T-cell (primary cell): ENCODE data around the gene IL6. TPM values are rescaled to one million over a fixed set of nuclear protein-coding genes. Genes with fewer than 3 reads are reported as not detected.
"Not testable (repeated sequence)": the region's sequence is repeated elsewhere in the genome, so short reads cannot be mapped to it uniquely, and the experiment has no call there.

ENCODE experiments used
- ATAC-seq, 4 experiments: fragments of 200-7000 bp in 3 of 4; fragments of 150-1000 bp in 1 of 4; cut with Tn5 transposase; replicated peaks in 1 of 4; 1 replicate in 3 of 4; 2 replicates in 1 of 4; pipeline ENCODE4 v1.10.0; 2021; ENCODE audit warnings: moderate library complexity in 3 of 4, mild to moderate bottlenecking in 2 of 4, moderate number of reproducible peaks in 1 of 4
- CTCF ChIA-PET, 2 donors: fragments of 300-600 bp; sonication (Branson Sonifier 250); formaldehyde crosslinking; loops; one replicate each; lab custom pipeline; 2022; ENCODE audit warnings: antibody characterized with exemption in 2 of 2; lab: Charles Lee
- POLR2A ChIA-PET, 2 donors: fragments of 300-600 bp; sonication (Branson Sonifier 250); formaldehyde crosslinking; loops; one replicate each; lab custom pipeline; 2022; ENCODE audit warnings: antibody characterized with exemption in 2 of 2; lab: Charles Lee
- DNase-seq, 35 experiments: peaks; one replicate each; pipeline versions ENCODE4 v3.0.0 to v3.0.0-alpha.2; 2013 to 2023
- H3K27ac ChIP-seq: one replicate; pipeline ENCODE4 v1.5.1; 2013; ENCODE audit warnings: low read length
- H3K27me3 ChIP-seq, 2 experiments: replicated peaks in 1 of 2; 1 replicate in 1 of 2; 2 replicates in 1 of 2; pipeline versions ENCODE4 v1.6.1 to v1.7.0; 2013; ENCODE audit warnings: low read length in 1 of 2, mixed read lengths in 1 of 2; ENCODE audit not compliant: control insufficient read depth in 2 of 2, insufficient read depth in 2 of 2; ENCODE audit errors: extremely low read depth in 1 of 2
- H3K36me3 ChIP-seq, 2 donors: 1 replicate in 1 of 2; 2 replicates in 1 of 2; pipeline versions ENCODE4 v1.6.1 to v1.7.0; 2013; ENCODE audit warnings: low read length in 1 of 2; ENCODE audit not compliant: control insufficient read depth in 2 of 2, insufficient read depth in 1 of 2; ENCODE audit errors: extremely low read depth in 1 of 2
- H3K4me1 ChIP-seq, 2 experiments: 1 replicate in 1 of 2; 2 replicates in 1 of 2; pipeline versions ENCODE4 v1.6.1 to v1.7.0; 2013; ENCODE audit warnings: low read length in 2 of 2, mixed read lengths in 1 of 2; ENCODE audit not compliant: insufficient read depth in 2 of 2, control insufficient read depth in 1 of 2; ENCODE audit errors: extremely low read depth in 1 of 2
- H3K4me3 ChIP-seq, 2 donors: 1 replicate in 1 of 2; 2 replicates in 1 of 2; pipeline versions ENCODE4 v1.5.1 to v1.7.0; 2013; ENCODE audit warnings: mild to moderate bottlenecking in 2 of 2, low read length in 1 of 2, moderate library complexity in 1 of 2; ENCODE audit not compliant: control insufficient read depth in 1 of 2; ENCODE audit errors: extremely low read depth in 1 of 2
- H3K9me3 ChIP-seq: 2 replicates; pipeline ENCODE4 v1.7.0; 2013
- H3K27ac Mint-ChIP-seq, 2 donors: one replicate each; pipeline ENCODE4 v1.8.0; 2020 to 2021; ENCODE audit warnings: mild to moderate bottlenecking in 2 of 2, mixed read lengths in 2 of 2
- H3K27me3 Mint-ChIP-seq, 2 donors: one replicate each; pipeline ENCODE4 v1.8.0; 2021 to 2022; ENCODE audit warnings: mixed read lengths in 2 of 2
- H3K36me3 Mint-ChIP-seq: one replicate; pipeline ENCODE4 v1.8.0; 2021; ENCODE audit warnings: mixed read lengths
- H3K4me1 Mint-ChIP-seq, 3 donors: one replicate each; pipeline ENCODE4 v1.8.0; 2020 to 2022; ENCODE audit warnings: mixed read lengths in 3 of 3, mild to moderate bottlenecking in 1 of 3
- H3K4me3 Mint-ChIP-seq, 3 donors: one replicate each; pipeline ENCODE4 v1.8.0; 2020 to 2022; ENCODE audit warnings: mild to moderate bottlenecking in 3 of 3, mixed read lengths in 3 of 3, moderate library complexity in 3 of 3
- H3K9me3 Mint-ChIP-seq, 3 donors: one replicate each; pipeline ENCODE4 v1.8.0; 2020 to 2022; ENCODE audit warnings: mixed read lengths in 3 of 3
- WGBS: methylation state at CpG from one replicate; pipeline ENCODE4 v1.1.5; 2013; ENCODE audit warnings: missing lambda C conversion rate; ENCODE audit not compliant: insufficient coverage; 5-methylcytosine and 5-hydroxymethylcytosine counted together
- total RNA-seq, 35 experiments: library from RNA in 6 of 35; stranded (reverse) in 6 of 35; fragments of 120-200 nt in 1 of 35; gene quantifications; one replicate each; pipeline versions ENCODE4 v1.2.1 to v1.2.4 and lab custom pipeline; 2013 to 2026

Gene IL6
- total RNA-seq, 5 donors from 2014 or later (not counting 1 experiment from before 2014, with no cell fraction given) = 0.68 to 1.2 TPM; not detected in 3

GRCh38 chr7:22681852-22682657, 44.9 kb upstream of the IL6 start:
- ATAC-seq = no peak
- Histone ChIP-seq H3K27ac (no peak overlapping the region), H3K9me3 (no peaks in the 10 kb centered on the region), H3K27me3 (no peaks in the 10 kb centered on the region), H3K4me3 (no peak overlapping the region), H3K4me1 (peaks cover 14 to 16% of the 10 kb centered on the region in 2 experiments), H3K36me3 (no peaks in the 10 kb centered on the region)
- WGBS = 67% methylated on average over 1 of the region's 4 CpGs
- ChIA-PET POLR2A (interaction anchor here (0.6 to 0.7 kb wide), 2 partner anchors 68 to 327 kb away, joined by 4 to 6 read pairs; no protein-coding TSS in a partner anchor), CTCF (no interaction called here)
- no peak for DNase-seq
- peaks cover 2 to 6% of the 10 kb centered on the region in 2 donors for H3K27me3 Mint-ChIP-seq
- H3K9me3 Mint-ChIP-seq = no peaks in the 10 kb centered on the region
- H3K27ac Mint-ChIP-seq = no peak overlapping the region
- H3K36me3 Mint-ChIP-seq = no peaks in the 10 kb centered on the region
- H3K4me1 Mint-ChIP-seq = peaks cover 22 to 39% (median 37%) of the 10 kb centered on the region in 3 donors
- H3K4me3 Mint-ChIP-seq = no peak overlapping the region

GRCh38 chr7:22683379-22683778, 43.6 kb upstream of the IL6 start:
- Histone ChIP-seq H3K27ac (no peak overlapping the region), H3K4me3 (no peak overlapping the region), H3K27me3 (no peaks in the 10 kb centered on the region), H3K9me3 (no peaks in the 10 kb centered on the region), H3K4me1 (peaks cover 7% of the 10 kb centered on the region in 2 experiments), H3K36me3 (no peaks in the 10 kb centered on the region)
- WGBS = 82% methylated on average over 2 of the region's 2 CpGs
- Mint-ChIP-seq H3K4me3 (no peak overlapping the region), H3K27me3 (peaks cover 2 to 6% of the 10 kb centered on the region in 2 donors), H3K36me3 (no peaks in the 10 kb centered on the region), H3K27ac (no peak overlapping the region), H3K9me3 (no peaks in the 10 kb centered on the region), H3K4me1 (peaks cover 10 to 26% (median 24%) of the 10 kb centered on the region in 3 donors)
- ChIA-PET CTCF (no interaction called here), POLR2A (no interaction called here)
- DNase-seq = no peak
- ATAC-seq = no peak

DNA sequence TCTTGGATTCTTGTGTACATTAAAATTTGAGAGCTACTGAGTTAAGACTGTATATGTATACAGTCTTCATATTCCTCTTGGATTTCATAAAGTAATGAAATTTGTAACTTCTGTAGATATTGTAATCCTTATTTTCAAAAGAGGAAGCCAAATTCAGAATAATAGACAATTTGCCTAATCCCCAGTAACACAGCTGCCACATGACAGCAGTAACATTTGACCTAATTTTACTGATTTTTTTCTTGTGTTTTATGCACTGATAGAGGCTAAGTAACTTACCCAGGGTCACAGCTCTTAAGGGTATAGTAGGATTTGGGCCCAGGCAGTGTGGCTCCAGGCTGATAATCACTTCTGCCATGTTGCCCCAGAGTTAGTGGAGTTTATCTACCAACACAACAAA, 40.4 kb upstream of the IL6 start:
- Histone ChIP-seq H3K4me1 (no peaks in the 10 kb centered on the region), H3K9me3 (no peaks in the 10 kb centered on the region), H3K27ac (no peak overlapping the region), H3K36me3 (no peaks in the 10 kb centered on the region), H3K27me3 (no peaks in the 10 kb centered on the region), H3K4me3 (no peak overlapping the region)
- peaks cover 2 to 10% of the 10 kb centered on the region in 2 donors for H3K27me3 Mint-ChIP-seq
- no peak overlapping the region for H3K27ac Mint-ChIP-seq
- DNase-seq = no peak
- ChIA-PET CTCF (no interaction called here), POLR2A (no interaction called here)
- ATAC-seq = no peak
- no peak overlapping the region for H3K4me3 Mint-ChIP-seq
- peaks cover 0 to 6% (median 0%) of the 10 kb centered on the region in 3 donors for H3K4me1 Mint-ChIP-seq
- H3K36me3 Mint-ChIP-seq = no peaks in the 10 kb centered on the region
- H3K9me3 Mint-ChIP-seq = no peaks in the 10 kb centered on the region

- peaks cover 2 to 10% of the 10 kb centered on the region in 2 donors for H3K27me3 Mint-ChIP-seq
- no peak overlapping the region for H3K27ac Mint-ChIP-seq
- whole genome bisulfite sequencing = 67% methylated on average over 1 of the region's 2 CpGs
These were observed 38.9 kb upstream of the IL6 start for GRCh38 chr7:22688084-22688483.

DNA sequence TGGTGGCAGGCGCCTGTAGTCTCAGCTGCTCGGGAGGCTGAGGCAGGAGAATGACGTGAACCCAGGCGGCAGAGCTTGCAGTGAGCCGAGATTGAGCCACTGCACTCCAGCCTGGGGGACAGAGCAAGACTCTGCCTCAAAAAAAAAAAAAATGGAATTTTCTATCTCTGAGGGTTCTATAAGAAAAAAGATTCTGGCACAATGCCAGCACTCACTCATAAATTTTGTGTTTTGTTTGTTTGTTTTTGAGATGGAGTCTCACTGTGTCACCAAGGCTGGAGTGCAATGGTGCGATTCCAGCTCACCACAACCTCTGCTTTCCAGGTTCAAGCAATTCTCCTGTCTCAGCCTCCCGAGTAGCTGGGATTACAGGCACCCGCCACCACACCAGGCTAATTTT, 38.1 kb upstream of the IL6 start:
- H3K4me1 ChIP-seq, H3K36me3 Mint-ChIP-seq, H3K27ac ChIP-seq, H3K27me3 ChIP-seq, H3K27ac Mint-ChIP-seq, H3K4me3 ChIP-seq, POLR2A ChIA-PET, H3K4me1 Mint-ChIP-seq, CTCF ChIA-PET, H3K9me3 Mint-ChIP-seq, H3K27me3 Mint-ChIP-seq, H3K9me3 ChIP-seq, DNase-seq, H3K36me3 ChIP-seq, H3K4me3 Mint-ChIP-seq, ATAC-seq: not testable (repeated sequence)
- 88% methylated on average over 4 of the region's 8 CpGs for WGBS

More at GRCh38 chr7:22688084-22688483, 38.9 kb upstream of the IL6 start:
- no peak overlapping the region for H3K27ac ChIP-seq
- no peak overlapping the region for H3K4me3 ChIP-seq
- H3K4me1 ChIP-seq = no peaks in the 10 kb centered on the region
- Mint-ChIP-seq H3K4me1 (peaks cover 0 to 6% (median 0%) of the 10 kb centered on the region in 3 donors), H3K4me3 (no peak overlapping the region), H3K9me3 (no peaks in the 10 kb centered on the region), H3K36me3 (no peaks in the 10 kb centered on the region)
- DNase-seq (no peak), ATAC-seq (no peak)
- POLR2A ChIA-PET = no interaction called here
- H3K36me3 ChIP-seq = no peaks in the 10 kb centered on the region
- CTCF ChIA-PET = no interaction called here
- H3K9me3 ChIP-seq = no peaks in the 10 kb centered on the region
- no peaks in the 10 kb centered on the region for H3K27me3 ChIP-seq

- no peaks in the 10 kb centered on the region for H3K36me3 Mint-ChIP-seq
- H3K27ac Mint-ChIP-seq = no peak overlapping the region
- no peak for DNase-seq
- ChIA-PET CTCF (no interaction called here), POLR2A (no interaction called here)
- peaks cover 0 to 9% of the 10 kb centered on the region in 2 donors for H3K27me3 Mint-ChIP-seq
- Histone ChIP-seq H3K9me3 (no peaks in the 10 kb centered on the region), H3K27me3 (no peaks in the 10 kb centered on the region), H3K4me3 (no peak overlapping the region), H3K27ac (no peak overlapping the region), H3K4me1 (peaks cover 0 to 11% of the 10 kb centered on the region in 2 experiments), H3K36me3 (no peaks in the 10 kb centered on the region)
- peaks cover 41 to 53% (median 50%) of the 10 kb centered on the region in 3 donors for H3K4me1 Mint-ChIP-seq
- peak in 2 of 4 experiments; percentile 34 to 61 for ATAC-seq
- no peaks in the 10 kb centered on the region for H3K9me3 Mint-ChIP-seq
- WGBS = 80% methylated on average over 2 of the region's 5 CpGs
- peak overlapping the region in 1 of 3 donors; percentile 9 for H3K4me3 Mint-ChIP-seq
These were observed 32.3 kb upstream of the IL6 start for GRCh38 chr7:22694597-22695207.
